NOMO-1 (cell line): ENCODE results near the gene AATF.
A peak's percentile ranks its signal among the peaks of the same experiment; 100 is the strongest.

Experiments
- DNase-seq, 2 experiments: peaks; one replicate each; lab custom pipeline; 2025; ENCODE audit not compliant: unreplicated experiment in 2 of 2; lab: John Stamatoyannopoulos, UW

AATF gene

DNA sequence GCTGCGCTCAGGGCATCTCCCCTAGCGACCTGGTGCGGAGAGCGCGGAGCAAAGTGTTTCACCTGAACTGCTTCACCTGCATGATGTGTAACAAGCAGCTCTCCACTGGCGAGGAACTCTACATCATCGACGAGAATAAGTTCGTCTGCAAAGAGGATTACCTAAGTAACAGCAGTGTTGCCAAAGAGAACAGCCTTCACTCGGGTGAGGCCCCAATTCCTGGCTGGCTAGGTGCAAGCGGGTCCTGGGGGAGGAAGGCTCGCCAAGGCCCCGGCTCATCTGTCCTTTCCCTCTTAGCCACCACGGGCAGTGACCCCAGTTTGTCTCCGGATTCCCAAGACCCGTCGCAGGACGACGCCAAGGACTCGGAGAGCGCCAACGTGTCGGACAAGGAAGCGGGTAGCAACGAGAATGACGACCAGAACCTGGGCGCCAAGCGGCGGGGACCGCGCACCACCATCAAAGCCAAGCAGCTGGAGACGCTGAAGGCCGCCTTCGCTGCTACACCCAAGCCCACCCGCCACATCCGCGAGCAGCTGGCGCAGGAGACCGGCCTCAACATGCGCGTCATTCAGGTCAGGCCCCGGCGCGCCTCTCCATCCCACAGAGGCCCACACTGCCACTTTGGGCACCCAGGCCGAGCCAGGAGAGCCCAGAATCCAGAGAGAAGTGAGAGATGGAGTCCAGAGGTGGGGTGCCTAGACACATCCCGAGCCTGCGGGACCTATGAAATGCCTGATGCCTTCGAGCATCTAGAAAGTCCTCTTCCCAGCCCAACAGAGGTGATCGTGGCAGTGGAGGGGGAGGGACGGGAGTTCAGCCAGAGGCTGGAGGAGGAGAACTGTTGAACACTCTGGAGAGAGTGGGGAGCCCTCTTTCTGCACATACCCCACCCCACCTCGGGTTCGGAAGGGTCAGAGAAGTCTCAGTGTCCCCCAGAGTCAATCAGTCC is 8.2 kb upstream of the AATF start:
- no peak for DNase-seq

DNA sequence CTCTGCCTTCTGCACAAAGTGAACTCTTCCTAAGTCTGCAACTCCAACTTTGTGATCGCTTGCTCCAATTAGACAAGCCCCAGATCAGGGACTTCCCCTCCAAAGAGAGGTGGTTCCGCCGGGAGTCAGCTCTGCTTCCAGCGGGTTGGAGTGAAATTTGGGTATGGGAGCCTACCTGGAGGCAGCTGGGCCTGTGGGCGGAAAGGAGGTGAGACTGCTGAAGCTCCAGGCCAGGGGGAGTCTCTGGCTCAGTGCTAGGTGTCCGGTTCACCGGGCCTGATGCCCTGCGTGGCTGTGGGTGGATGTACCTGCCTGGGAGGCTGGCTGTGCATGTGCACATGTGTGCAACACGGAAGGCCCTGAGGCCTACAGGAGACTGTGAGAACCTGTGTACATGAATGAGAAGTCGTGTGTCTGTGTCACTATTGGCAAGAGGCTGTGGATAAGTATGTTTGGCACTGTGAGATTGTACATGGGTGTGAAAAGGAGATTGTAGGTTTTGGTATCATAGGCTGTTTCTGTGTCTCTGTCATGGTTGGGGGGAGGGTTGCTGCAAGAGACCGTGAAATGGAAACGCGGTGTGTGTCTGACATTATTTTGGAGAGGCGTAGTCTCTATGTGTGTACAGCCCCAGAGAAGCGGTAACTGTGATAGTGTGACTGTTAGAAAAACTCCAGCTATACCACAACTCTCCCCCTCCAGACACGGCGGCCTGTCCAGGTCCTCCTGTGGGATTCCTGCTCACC is 7.3 kb upstream of the AATF start:
- DNase-seq, result no peak

DNA sequence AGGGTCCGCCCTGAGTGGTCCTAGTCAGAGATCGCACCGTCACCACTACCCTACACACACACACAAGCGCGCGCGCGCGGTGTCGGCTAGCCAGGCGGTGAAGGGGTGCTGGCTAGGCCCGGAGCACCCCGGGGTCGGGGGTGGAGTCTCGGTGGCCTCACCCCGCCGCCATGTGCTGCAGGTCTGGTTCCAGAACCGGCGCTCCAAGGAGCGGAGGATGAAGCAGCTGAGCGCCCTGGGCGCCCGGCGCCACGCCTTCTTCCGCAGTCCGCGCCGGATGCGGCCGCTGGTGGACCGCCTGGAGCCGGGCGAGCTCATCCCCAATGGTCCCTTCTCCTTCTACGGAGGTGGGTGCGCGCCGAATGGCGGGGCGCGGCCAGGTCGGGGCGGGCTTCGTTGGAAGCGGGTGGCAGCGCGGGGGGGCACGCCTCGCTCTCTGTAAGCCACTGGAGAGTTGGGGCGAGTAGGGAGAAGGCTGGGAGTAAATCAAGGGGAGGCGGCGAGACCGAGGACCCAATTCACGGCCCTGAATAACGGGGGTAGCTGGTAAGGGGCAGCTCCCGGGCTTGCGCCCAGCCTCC is 6.6 kb upstream of the AATF start:
- no peak for DNase-seq

DNA sequence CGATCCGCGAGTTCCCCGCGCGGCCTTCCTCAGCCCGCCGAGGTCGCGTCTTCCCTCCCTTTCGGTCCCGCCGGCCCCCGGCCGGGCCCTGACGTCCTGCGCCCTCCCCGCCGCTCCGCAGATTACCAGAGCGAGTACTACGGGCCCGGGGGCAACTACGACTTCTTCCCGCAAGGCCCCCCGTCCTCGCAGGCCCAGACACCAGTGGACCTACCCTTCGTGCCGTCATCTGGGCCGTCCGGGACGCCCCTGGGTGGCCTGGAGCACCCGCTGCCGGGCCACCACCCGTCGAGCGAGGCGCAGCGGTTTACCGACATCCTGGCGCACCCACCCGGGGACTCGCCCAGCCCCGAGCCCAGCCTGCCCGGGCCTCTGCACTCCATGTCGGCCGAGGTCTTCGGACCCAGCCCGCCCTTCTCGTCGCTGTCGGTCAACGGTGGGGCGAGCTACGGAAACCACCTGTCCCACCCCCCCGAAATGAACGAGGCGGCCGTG is 6.1 kb upstream of the AATF start:
- DNase-seq, result no peak

DNA sequence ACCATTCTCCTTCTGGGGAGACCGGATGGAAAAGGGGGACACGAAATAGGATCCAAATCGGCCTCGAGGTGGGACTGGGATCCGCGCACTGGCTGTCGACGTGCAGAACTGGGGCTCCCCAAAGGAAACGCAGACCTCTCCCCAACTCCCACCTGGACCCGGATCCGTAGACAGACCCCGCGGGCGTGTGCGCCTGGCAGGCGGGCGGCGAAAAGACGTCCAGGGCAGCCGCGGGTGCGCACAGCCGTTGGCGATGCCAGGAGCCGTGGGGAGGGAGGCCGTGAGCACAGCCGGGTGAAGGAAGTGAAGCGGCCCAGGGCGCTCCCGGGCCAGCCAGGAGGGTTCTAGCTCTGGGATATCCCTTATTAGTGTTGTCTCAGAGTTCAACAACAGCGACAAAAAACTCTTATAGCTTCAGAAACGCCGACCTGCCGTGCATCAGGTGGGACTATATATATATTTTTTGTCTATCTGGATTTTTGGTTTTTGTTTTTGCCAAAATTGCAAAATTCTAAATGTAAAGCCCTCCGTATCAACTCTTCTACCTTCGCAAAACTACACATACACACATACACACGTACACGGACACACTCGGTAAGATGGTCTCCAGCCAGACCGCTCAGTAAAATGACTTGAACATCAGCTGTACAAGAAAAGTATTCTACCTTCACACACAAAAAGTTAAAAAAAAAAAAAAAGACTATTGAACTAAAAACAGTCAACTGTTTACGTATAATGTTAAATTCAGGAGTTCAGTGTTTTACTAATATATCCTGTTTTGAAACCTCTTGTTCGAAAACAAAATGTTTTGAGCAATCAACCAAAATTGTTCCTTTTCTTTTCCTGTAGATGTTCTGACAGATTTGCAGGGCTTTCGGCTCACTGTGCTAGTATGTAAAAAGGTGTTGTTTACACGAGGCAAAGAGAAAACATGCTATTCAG is 5.2 kb upstream of the AATF start:
- no peak for DNase-seq

DNA sequence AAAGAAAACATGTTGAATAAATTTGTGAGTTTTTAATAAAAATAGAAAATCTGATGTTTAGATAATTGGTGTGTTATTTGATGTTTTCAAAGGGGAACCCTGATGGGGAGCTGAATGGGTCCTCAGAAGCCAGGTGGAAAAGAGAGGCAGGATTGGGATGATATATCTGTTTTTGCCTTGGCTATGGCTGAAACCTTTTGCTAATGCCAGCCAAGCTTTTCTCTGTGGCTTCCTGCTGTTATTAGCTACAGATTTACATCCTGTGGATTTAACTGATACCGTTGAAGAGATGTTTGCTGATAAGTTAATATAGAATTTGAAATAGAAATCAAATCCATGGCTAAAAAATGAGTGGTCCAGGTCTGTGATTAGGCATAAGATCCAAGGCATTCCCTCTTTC is 4.2 kb upstream of the AATF start:
- no peak for DNase-seq

DNA sequence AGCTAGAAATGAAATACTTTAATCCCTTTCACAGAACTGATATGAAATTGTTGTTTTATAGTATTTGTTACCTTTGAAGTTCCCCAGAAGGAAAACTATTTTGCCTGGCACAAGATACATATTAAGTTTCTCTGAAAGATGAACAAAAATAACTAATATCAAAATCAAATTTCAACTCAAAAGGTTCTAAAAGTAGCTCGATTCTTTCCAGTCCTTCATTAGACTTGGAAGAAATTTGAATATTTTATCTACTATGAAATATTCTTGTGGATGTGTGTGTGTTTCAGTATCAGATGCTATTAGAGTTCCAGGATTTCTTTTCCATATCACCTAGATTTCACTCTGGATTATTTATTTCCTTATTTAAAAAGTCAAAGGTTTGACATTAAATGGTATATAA is 3.6 kb upstream of the AATF start:
- DNase-seq, result no peak

DNA sequence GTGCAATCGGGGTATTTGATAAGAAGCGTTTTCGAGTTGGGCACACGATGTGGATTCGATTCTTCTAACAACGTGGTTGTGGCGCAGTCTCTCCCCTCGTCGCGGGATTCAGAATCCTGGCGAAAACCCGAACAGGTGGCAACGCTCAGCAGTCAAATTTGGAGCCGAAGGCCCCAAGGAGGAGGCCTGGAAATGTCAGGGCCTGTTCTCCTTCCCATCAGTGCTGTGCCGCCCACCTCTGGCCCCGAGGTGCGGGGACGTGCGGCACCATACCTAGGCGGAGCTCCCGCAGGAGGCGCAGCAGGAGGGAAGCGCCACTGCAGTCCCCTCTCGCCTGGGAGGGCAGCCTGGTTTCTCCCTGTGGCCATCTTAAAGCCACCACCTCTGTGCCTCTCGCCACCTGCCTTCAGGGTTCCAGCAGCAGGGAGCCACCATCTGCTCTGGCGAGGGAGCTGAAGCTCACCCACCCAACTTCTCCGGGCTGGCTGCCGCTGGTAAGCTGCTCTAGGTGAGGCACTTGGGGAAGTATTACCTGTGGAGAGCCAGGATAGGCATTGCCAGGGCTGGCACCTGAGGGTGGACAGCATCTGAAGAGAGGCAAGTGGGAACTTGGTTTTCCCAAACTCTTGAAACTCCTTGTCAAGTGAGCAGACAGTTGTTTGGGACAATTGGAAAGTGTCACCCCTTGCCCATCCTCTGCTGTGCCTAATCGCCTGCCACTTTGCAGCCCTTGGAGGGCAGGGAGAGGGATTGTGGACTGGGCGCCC is 2.6 kb upstream of the AATF start:
- DNase-seq, result no peak

DNA sequence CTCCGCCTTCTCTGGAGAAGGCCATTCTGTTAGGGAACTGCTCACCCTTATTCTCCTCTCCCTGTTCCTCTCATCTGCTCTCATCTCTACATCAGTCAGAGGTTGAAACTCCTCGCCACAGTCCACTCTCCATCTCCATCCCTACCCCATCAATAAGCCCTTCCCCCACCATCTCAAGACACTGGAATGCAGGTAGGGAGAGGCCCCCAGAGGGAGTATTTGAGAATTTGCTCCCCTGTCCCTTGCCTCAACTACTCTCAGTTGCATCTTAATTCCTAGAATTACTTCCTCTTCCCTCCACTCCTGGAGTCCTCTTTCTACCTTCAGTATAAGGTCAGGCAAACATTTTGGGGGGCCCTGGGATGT is 2.0 kb upstream of the AATF start:
- DNase-seq, result no peak

DNA sequence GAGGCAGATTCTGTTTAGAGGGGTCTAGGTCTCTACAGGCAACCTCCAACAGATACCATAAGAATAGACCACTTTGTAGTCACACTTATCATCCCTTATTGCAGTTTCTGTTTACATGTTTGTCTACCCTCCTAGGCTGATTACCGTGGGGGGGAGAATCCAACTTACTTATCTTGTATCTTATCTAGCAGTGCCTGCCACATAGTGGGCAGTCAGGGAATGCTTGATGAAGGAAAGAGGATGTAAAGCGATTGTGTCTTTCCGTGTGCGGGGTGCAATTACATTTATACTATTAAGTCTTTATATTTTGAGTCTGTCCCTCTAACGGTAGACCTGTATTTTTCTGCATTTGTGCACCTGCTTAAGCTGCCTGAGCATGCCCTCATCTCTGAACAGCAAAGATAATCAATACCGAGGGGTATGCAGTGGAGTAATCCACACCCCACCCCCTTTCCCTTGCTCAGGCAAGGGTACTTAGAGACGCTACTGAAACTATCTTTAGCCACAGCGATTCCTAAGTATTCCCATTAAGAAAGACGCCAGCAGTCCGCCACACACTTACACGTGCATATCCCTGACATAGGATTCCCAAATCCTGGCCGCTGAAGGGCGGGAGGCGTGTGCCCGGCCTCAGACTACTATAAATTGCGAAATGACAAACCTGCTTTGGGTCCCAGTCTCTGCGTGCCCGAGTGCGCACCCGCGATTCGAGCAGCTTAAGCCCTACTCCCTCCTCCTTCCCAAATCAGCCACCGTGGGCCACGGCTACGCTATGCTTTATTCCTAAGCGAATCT is 635 bp upstream of the AATF start:
- DNase-seq, result no peak

DNA sequence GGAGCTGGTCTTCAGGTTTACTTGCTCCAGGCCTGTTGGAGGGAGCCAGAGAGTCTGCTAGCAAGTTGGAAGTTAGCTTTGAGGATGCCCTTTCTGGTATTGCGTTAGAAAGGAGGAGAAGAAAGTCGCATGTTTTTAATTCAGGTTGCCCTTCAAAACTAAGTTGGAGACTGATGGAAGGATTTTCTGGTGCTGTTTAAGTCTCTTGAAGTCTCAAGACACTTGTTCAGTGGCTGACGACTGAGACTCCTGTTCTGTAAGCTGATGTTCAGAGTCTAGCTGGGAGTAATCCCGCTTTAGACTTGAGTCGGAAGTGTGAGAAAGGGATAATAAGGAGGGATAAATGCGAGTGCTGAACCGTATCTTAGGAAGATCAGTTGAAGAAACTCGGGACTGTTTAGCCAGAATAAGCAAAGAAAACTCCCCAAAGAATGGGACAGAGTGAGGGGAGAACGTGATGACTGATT is 740 bp downstream of the AATF start:
- DNase-seq, result peak in 1 of 2 experiments; percentile 43

DNA sequence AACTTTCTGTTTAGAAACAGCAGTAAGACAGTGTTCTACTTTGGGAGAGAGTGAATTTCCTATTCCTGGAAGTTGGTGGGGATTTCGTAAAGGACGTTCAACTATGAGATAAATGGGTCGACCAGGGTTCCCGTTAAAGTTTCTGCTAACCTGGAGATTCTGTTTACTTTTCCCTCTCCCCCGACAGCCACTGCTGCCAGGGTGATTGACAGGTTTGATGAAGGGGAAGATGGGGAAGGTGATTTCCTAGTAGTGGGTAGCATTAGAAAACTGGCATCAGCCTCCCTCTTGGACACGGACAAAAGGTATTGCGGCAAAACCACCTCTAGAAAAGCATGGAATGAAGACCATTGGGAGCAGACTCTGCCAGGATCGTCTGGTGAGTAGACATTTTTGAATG is 1.3 kb downstream of the AATF start:
- no peak for DNase-seq

DNA sequence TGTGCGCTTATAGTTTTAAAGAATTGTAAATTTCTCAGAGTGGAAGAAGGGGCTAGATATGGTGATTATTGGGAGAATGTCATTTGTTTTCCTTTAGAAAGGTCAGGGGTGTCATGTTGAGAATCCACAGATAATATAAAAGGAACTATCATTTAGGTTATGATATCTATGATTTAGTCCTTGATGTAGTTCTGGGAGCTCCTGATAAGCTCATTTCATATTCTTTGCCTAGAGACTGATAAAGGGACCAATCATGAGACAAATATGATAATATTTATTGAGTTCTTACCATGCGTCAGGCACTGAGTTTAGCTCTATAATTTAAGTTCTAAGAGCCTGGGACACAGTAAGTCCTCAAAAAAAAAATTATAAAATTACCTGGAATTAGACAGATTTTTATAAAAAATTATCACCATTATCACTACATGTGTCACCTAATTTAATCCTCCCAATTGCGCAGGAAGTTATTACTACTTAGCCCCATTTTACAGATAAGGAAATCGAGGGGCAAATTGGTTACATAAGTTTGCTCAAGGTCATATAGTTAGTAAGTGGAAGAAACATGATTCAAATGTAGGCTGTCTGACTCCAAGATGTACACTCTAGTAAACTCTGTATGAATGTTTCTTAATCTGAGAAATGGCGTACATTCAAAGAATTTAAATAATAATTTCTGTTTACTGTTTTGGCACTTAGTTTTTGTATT is 2.5 kb downstream of the AATF start:
- no peak for DNase-seq

DNA sequence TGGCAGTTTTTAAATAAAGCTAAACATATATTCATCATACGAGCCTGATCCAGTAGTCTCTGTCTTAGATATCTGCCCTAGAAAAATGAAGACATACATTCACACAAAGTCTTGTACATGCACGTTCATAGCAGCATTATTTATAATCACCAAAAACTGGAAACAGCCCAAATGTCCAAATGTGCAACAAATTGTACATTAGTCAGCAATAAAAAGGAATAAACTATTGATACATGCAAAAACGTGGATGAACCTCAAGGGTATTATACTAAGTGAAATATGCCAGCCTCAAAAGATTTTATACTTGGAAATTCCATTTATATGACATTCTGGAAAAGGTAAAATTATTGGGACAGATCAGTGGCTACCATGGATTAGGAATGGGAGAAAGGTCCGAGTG is 22.8 kb downstream of the AATF start:
- no peak for DNase-seq

DNA sequence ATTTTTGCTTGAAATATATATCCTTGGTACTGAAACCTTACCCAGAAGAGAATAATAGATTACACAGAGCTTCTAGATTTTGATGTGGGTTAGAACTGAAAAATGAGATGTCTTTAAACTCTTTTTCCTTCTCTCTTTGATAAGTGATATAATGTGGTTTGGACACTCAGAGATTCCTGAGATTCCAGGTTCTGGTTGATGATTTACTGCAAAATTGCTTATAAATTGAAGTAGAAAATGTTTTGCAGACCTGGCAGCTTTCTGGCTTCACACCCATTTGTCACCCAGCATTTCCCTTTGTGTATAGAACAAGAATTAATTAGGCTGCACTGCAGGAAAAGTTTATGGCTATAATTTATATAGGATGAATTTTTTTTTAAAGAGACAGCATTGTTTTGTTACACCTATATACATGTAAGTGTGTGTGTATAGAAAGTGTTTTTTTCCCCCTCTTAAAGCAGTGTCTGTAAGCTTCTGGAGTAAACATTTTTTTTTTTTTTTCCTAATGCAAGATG is 23.5 kb downstream of the AATF start:
- DNase-seq, result no peak

DNA sequence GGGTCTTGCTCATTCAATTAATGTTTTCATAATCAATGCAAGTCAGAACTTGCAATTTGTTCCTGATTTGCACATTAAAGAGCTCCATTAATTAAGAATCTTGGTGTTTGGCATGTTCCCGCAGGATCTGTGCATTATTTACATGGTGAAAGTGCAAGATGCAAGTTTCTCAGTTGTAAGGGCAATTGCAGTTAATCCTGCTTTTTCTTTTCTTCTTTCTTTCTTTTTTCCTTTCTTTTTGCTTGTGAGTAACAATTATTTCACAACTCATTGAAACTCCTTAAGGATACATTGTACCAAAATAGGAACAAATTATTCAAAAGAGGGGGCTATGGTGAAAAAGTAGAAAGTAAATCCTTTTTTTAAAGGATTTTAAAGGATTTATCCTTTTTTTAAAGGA is 24.2 kb downstream of the AATF start:
- DNase-seq, result no peak

DNA sequence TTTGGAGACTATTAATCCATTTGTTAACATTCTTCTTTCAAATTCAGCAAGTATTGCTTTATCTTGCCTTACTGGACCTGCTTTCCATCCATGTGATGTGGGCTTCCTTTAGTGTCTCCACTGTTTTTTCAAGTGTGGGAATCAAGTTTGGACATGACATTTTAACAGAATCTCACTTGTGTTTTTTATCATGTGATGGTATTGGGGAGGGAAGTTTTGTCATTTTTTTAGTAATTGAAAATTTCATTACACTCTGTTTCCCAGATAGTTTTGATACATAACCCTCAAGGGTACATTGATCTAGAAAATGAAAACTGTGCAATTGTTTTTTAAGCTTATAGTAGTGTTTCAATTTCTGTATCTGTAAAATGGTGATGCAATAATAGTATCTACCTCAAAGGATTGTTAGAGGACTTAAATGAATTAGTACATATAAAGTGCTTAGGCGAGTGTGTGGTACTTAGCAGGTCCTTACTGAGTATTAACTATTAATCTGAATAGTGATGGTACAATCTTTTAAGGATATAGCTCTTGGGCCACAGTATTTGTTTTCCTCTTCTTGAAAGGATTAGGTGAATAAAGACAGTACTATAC is 27.3 kb downstream of the AATF start:
- DNase-seq, result no peak

DNA sequence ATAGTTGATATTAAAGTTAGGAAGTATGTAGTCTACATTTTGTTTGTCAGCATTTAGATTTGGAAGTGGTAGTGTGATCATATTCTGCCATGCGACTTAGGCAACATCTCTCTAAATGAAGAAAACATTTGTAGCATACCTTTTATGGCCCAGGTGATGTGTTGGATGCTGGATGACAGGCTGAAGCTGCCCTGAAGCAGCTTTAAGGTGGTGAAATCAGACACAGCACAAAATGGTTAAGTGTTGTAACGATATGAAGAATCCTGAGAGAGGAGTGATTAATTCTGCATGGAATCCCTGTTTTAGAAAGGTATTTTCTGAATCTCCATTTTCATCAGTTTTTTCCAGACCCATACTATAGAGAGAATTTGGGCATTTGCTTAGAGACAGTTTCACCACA is 28.3 kb downstream of the AATF start:
- DNase-seq, result no peak
